Tibial nerve (tissue), 4 donors: ENCODE results near the gene ZNF142.

Experiments used
- EP300 ChIP-seq, 2 donors: sonication (generic); formaldehyde crosslinking; IDR thresholded peaks; one replicate each; pipeline ENCODE4 v1.6.1; 2017; ENCODE audit warnings: antibody characterized with exemption in 2 of 2, mild to moderate bottlenecking in 1 of 2
- POLR2A ChIP-seq, 2 donors: fragments of 450-650 bp; IDR thresholded peaks; one replicate each; pipeline ENCODE4 v1.6.1; 2017; ENCODE audit warnings: antibody characterized with exemption in 2 of 2, mild to moderate bottlenecking in 2 of 2, moderate library complexity in 2 of 2
- TF ChIP-seq, protein P1 (sequence below), 5 experiments: fragments of 200-600 bp in 3 of 5; fragments of 450-650 bp in 2 of 5; sonication (generic) in 3 of 5; IDR thresholded peaks; one replicate each; pipeline ENCODE4 v1.5.1; 2016 to 2019; ENCODE audit warnings: antibody characterized with exemption in 5 of 5, mild to moderate bottlenecking in 3 of 5, moderate library complexity in 2 of 5

DNA sequence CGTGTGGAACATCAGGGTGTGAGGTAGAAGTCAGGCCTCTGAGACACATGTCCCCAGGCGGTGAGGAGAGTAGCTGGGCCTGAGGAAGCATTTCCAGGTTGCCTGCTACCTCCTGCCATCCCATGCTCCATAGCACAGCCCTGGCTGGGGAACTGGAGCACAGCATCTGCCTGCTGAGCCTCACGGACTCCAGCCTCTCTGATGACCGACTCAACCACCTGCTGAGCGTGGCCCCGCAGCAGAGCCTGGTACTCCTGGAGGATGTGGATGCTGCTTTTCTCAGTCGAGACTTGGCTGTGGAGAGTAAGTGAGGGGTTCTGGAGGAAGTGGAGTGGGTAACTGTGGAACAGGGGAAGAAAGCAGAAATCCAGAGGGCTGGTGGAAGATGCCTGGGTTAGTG is 3.0 kb upstream of the ZNF142 start:
- TF ChIP-seq, protein P1, sequence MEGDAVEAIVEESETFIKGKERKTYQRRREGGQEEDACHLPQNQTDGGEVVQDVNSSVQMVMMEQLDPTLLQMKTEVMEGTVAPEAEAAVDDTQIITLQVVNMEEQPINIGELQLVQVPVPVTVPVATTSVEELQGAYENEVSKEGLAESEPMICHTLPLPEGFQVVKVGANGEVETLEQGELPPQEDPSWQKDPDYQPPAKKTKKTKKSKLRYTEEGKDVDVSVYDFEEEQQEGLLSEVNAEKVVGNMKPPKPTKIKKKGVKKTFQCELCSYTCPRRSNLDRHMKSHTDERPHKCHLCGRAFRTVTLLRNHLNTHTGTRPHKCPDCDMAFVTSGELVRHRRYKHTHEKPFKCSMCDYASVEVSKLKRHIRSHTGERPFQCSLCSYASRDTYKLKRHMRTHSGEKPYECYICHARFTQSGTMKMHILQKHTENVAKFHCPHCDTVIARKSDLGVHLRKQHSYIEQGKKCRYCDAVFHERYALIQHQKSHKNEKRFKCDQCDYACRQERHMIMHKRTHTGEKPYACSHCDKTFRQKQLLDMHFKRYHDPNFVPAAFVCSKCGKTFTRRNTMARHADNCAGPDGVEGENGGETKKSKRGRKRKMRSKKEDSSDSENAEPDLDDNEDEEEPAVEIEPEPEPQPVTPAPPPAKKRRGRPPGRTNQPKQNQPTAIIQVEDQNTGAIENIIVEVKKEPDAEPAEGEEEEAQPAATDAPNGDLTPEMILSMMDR (IDR thresholded peaks at IDR 0.05): no peak
- no peak for TF ChIP-seq EP300 (IDR thresholded peaks at IDR 0.05)
- TF ChIP-seq POLR2A (IDR thresholded peaks at IDR 0.05): no peak
